ENCODE measurements around the gene GIGYF2. TPM values are rescaled to one million over a fixed set of nuclear protein-coding genes. Genes with fewer than 3 reads are reported as not detected.

GIGYF2 gene
- total RNA-seq, 4 donors from 2014 or later, result 62.6 to 88.3 (median 67.7) TPM

DNA sequence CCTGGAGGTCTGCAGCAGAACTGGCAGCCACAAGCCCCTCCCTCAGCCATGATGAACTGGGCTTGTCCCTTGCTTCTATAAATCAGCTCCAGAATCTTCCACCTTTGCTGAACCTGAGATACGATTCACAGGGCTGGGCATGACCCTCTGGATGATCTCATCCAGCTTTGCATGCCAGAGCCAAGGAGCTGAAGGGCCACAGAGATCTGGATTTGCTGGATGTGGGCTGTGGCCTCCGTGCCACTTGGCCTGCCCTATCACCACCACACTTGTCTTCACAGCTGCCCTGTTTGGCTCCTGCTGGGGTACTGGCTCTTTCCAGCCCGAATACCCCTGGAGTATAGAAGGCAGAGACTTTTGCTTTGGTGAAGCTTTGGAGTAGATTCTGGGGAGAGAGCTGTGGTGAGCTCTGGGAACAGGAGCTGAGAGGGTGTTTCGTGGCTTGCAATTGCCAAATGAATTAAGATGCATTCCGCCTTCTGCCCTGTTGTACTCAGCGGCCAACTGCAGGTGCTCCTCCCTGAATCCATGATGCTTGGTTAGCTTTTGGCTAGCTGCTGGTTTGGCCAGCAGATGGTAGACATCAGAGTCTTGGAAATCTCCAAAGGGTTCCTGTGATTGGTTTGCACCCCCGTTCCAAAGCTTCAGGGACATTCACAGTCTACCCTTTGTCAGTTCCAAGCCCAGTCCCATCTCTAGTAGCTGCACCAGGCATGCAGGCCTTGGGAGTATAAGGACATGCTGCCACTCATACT, 30.9 kb upstream of the GIGYF2 start:
- no peaks in the 10 kb centered on the region for H3K9me3 ChIP-seq
- ATAC-seq, result no peak

DNA sequence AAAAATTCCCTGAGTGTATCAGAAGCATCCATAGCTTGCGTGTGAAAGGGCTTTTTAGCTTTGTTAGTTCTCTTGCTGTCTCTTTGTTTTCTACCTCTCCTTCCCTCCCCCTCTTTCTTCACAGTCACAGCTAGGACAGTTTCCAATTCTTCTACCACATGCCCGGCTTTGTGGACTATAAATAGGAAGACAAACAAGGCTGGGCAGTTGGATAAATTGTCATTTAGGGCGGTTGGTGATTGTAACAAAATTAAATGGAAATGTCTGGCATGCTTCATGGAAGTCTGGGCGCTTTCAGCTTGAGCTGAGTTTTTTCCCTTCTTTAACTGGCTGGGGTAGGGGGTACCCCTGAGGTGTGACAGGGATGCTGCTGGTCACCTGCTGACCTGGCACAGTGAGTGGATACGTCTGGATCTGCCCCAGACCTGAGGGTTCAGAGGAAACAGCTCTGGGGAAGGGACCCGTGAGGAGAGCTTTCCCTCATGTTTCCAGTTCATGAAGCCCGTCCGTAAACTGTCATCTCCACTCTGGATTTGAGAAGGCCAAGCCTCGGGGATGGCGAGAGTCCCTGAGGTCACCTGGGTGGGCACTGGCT, 29.0 kb upstream of the GIGYF2 start:
- Histone ChIP-seq H3K4me1 (peaks cover 0 to 13% (median 0%) of the 10 kb centered on the region in 3 donors), H3K9me3 (no peaks in the 10 kb centered on the region), H3K36me3 (peaks cover 0 to 12% of the 10 kb centered on the region in 2 donors), H3K27me3 (no peaks in the 10 kb centered on the region), H3K4me3 (no peak overlapping the region), H3K27ac (no peak overlapping the region)
- WGBS, 2 donors (ENCODE audit: low coverage in 1 of 2), result 70 to 94% methylated on average over 5 to 7 of the region's 10 CpGs
- no peak for ATAC-seq
- TF ChIP-seq POLR2AphosphoS5 (IDR thresholded peaks at IDR 0.05) (no peak), POLR2A (IDR thresholded peaks at IDR 0.05) (no peak), EP300 (IDR thresholded peaks at IDR 0.05) (no peak)
- TF ChIP-seq, protein P1, sequence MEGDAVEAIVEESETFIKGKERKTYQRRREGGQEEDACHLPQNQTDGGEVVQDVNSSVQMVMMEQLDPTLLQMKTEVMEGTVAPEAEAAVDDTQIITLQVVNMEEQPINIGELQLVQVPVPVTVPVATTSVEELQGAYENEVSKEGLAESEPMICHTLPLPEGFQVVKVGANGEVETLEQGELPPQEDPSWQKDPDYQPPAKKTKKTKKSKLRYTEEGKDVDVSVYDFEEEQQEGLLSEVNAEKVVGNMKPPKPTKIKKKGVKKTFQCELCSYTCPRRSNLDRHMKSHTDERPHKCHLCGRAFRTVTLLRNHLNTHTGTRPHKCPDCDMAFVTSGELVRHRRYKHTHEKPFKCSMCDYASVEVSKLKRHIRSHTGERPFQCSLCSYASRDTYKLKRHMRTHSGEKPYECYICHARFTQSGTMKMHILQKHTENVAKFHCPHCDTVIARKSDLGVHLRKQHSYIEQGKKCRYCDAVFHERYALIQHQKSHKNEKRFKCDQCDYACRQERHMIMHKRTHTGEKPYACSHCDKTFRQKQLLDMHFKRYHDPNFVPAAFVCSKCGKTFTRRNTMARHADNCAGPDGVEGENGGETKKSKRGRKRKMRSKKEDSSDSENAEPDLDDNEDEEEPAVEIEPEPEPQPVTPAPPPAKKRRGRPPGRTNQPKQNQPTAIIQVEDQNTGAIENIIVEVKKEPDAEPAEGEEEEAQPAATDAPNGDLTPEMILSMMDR (IDR thresholded peaks at IDR 0.05), result no peak

More for the DNA sequence above, 30.9 kb upstream of the GIGYF2 start:
- Histone ChIP-seq H3K4me3 (no peak overlapping the region), H3K27ac (no peak overlapping the region), H3K4me1 (peaks cover 0 to 13% (median 0%) of the 10 kb centered on the region in 3 donors), H3K27me3 (no peaks in the 10 kb centered on the region), H3K36me3 (no peaks in the 10 kb centered on the region)
- WGBS, 2 donors (ENCODE audit: low coverage in 1 of 2), result 62% methylated on average over 3 of the region's 7 CpGs; no CpG with 5 or more reads in 1 of the 2 donors
- no peak for TF ChIP-seq POLR2A (IDR thresholded peaks at IDR 0.05)
- no peak for TF ChIP-seq EP300 (IDR thresholded peaks at IDR 0.05)
- TF ChIP-seq, protein P1 (IDR thresholded peaks at IDR 0.05), result no peak
- TF ChIP-seq POLR2AphosphoS5 (IDR thresholded peaks at IDR 0.05), result no peak

DNA sequence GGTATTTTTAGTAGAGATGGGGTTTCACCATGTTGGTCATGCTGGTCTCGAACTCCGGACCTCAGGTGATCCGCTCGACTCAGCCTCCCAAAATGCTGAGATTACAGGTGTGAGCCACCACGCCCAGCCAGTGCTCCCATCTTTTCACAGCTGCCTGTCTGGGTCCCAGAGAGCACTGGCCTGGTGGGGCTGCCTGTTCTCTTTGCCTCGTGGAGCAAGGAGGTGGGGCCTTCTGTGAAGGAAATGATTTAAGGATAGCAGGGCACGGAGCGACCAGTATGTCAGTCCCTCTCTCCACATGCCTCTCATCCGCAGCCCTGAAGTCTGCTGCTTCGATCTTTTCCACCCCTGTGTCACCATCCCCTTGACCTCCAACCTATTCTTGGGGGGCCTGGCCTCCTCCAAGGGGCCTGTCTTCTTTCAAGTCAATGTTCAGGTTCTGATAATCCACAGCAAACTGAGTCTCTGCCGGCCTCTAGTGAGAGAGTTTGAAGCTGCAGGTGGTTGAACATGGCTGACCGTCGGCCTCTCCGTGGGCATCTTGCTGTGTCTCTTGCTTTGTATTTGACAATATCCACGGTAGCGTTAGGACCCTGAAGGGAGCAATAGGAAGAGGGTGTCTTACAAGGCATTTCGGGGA, 28.2 kb upstream of the GIGYF2 start:
- H3K4me1 ChIP-seq, result peaks cover 0 to 13% (median 0%) of the 10 kb centered on the region in 3 donors
- WGBS, 2 donors (ENCODE audit: low coverage in 1 of 2), result 33 to 76% methylated on average over 5 of the region's 17 CpGs
- H3K9me3 ChIP-seq, result no peaks in the 10 kb centered on the region
- no peak overlapping the region for H3K4me3 ChIP-seq
- ATAC-seq, result no peak
- no peaks in the 10 kb centered on the region for H3K27me3 ChIP-seq
- H3K27ac ChIP-seq, result no peak overlapping the region
- TF ChIP-seq EP300 (IDR thresholded peaks at IDR 0.05), result no peak
- TF ChIP-seq, protein P1 (IDR thresholded peaks at IDR 0.05), result peak in 2 of 4 experiments; percentile 41 to 48
- H3K36me3 ChIP-seq, result peaks cover 0 to 19% of the 10 kb centered on the region in 2 donors

DNA sequence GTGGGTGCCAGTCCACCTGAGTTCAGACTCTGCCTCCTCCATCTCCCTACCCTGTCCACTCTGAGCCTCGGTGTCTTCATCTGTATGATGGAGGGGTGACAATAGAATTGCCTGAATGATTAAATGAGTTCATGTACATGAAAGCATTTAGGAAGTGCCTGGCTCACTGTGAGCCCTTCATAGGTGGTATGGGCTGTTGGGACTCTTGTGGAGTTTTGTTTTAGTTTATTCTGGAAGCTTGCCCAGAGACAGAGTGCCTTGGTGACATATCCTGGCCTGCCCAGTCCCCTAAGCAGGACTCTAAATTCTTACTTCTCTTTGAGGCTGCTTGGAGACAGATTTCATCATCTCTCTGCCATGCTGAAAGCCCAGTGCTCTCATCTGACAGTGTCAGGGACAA, 24.5 kb upstream of the GIGYF2 start:
- 60 to 100% methylated on average over 1 of the region's 1 CpG for WGBS, 2 donors (ENCODE audit: low coverage in 1 of 2)
- Histone ChIP-seq H3K9me3 (no peaks in the 10 kb centered on the region), H3K4me3 (no peak overlapping the region), H3K27ac (no peak overlapping the region), H3K4me1 (peaks cover 0 to 13% (median 0%) of the 10 kb centered on the region in 3 donors), H3K36me3 (peaks cover 0 to 26% of the 10 kb centered on the region in 2 donors), H3K27me3 (no peaks in the 10 kb centered on the region)
- TF ChIP-seq, protein P1 (IDR thresholded peaks at IDR 0.05), result no peak
- no peak for TF ChIP-seq POLR2AphosphoS5 (IDR thresholded peaks at IDR 0.05)
- no peak for TF ChIP-seq POLR2A (IDR thresholded peaks at IDR 0.05)
- no peak for TF ChIP-seq EP300 (IDR thresholded peaks at IDR 0.05)
- ATAC-seq, result no peak

All from gastroesophageal sphincter (tissue), 4 donors.